Keratinocyte (primary cell): ENCODE measurements around the gene CCDC150. TPM values are rescaled to one million over a fixed set of nuclear protein-coding genes. Genes with fewer than 3 reads are reported as not detected.

Source experiments
- DNase-seq: peaks from one replicate; pipeline ENCODE4 v3.0.0-alpha.2; 2011; ENCODE audit warnings: low read depth, missing footprints, low spot score
- FAIRE-seq: peaks from 2 replicates; lab custom pipeline; 2011; peaks lifted over from hg19 to GRCh38; lab: Jason Lieb, UNC
- H2AFZ ChIP-seq: 2 replicates; pipeline ENCODE4 v1.6.0; 2012; ENCODE audit warnings: low read length, control low read depth, inconsistent platforms; ENCODE audit not compliant: control insufficient read depth
- H3K27ac ChIP-seq: 2 replicates; pipeline ENCODE4 v1.5.1; 2011; ENCODE audit warnings: low read length; ENCODE audit not compliant: control insufficient read depth, insufficient read depth
- H3K27me3 ChIP-seq: 3 replicates; pipeline ENCODE4 v1.6.0; 2011; ENCODE audit warnings: low read length; ENCODE audit not compliant: control insufficient read depth, insufficient read depth; ENCODE audit errors: extremely low read depth
- H3K36me3 ChIP-seq, 2 experiments: 2 replicates in 1 of 2; 3 replicates in 1 of 2; pipeline ENCODE4 v1.5.1; 2011; ENCODE audit warnings: low read length in 2 of 2, mild to moderate bottlenecking in 1 of 2; ENCODE audit not compliant: control insufficient read depth in 2 of 2, insufficient read depth in 2 of 2; ENCODE audit errors: extremely low read depth in 1 of 2
- H3K4me1 ChIP-seq: 3 replicates; pipeline ENCODE4 v1.5.1; 2011; ENCODE audit warnings: low read length; ENCODE audit not compliant: control insufficient read depth, insufficient read depth; ENCODE audit errors: extremely low read depth
- H3K4me2 ChIP-seq: 3 replicates; pipeline ENCODE4 v1.6.0; 2011; ENCODE audit warnings: low read depth, low read length; ENCODE audit not compliant: control insufficient read depth, insufficient read depth; ENCODE audit errors: extremely low read depth
- H3K4me3 ChIP-seq, 3 experiments: fragments of 200-600 bp in 1 of 3; sonication (generic) in 1 of 3; 2 replicates in 2 of 3; 3 replicates in 1 of 3; pipeline ENCODE4 v1.5.1; 2011 to 2016; ENCODE audit warnings: low read length in 3 of 3, mild to moderate bottlenecking in 3 of 3, control low read depth in 2 of 3, inconsistent platforms in 1 of 3, low read depth in 1 of 3, mixed read lengths in 1 of 3, mixed run types in 1 of 3, moderate library complexity in 1 of 3; ENCODE audit not compliant: control insufficient read depth in 2 of 3, insufficient read depth in 2 of 3; ENCODE audit errors: extremely low read depth in 1 of 3
- H3K79me2 ChIP-seq: 2 replicates; pipeline ENCODE4 v1.6.0; 2012; ENCODE audit warnings: low read length; ENCODE audit not compliant: control insufficient read depth, insufficient read depth
- H3K9ac ChIP-seq: 3 replicates; pipeline ENCODE4 v1.6.0; 2011; ENCODE audit warnings: low read length; ENCODE audit not compliant: control insufficient read depth, insufficient read depth; ENCODE audit errors: extremely low read depth
- H3K9me1 ChIP-seq: 3 replicates; pipeline ENCODE4 v1.6.0; 2011; ENCODE audit warnings: low read length; ENCODE audit not compliant: control insufficient read depth, insufficient read depth; ENCODE audit errors: extremely low read depth
- H3K9me3 ChIP-seq: 2 replicates; pipeline ENCODE4 v1.5.1; 2012; ENCODE audit warnings: low read depth, low read length; ENCODE audit not compliant: control insufficient read depth
- H4K20me1 ChIP-seq: 3 replicates; pipeline ENCODE4 v1.6.0; 2011; ENCODE audit warnings: low read length; ENCODE audit not compliant: control insufficient read depth, insufficient read depth; ENCODE audit errors: extremely low read depth
- CTCF ChIP-seq, 3 experiments: IDR thresholded peaks in 1 of 3; conservative IDR thresholded peaks in 1 of 3; optimal IDR thresholded peaks in 1 of 3; 2 replicates in 2 of 3; 3 replicates in 1 of 3; pipeline versions ENCODE3 to v1.5.1; 2011; ENCODE audit warnings: low read length in 3 of 3, mild to moderate bottlenecking in 3 of 3, moderate library complexity in 2 of 3, control low read depth in 1 of 3, inconsistent platforms in 1 of 3; ENCODE audit not compliant: insufficient read depth in 2 of 3; ENCODE audit errors: extremely low read depth in 1 of 3
- EZH2 ChIP-seq: IDR thresholded peaks from one replicate; pipeline ENCODE4 v1.6.1; 2012; ENCODE audit warnings: inconsistent platforms, mild to moderate bottlenecking, low read length, moderate library complexity
- dilution Hi-C: fragments of 300-500 bp; cut with MboI; formaldehyde crosslinking; loops from one replicate; pipeline ENCODE4 v1.7.0; 2020; ENCODE audit warnings: low sequenced_read_pairs; ENCODE audit not compliant: extremely low pct_ligation_motif_present
- polyA plus RNA-seq, 5 experiments: library from polyadenylated mRNA; depleted of rRNA in 3 of 5; stranded (reverse) in 3 of 5; stranded (forward) in 1 of 5; unstranded in 1 of 5; fragments of >200 nt; gene quantifications; 1 replicate in 1 of 5; 2 replicates in 3 of 5; 3 replicates in 1 of 5; pipeline versions ENCODE4 v1.2.1 to v1.2.3, GENCODE V29; 2011 to 2012; ENCODE audit warnings: missing spikeins in 2 of 5, low read depth in 1 of 5, low replicate concordance in 1 of 5

Gene CCDC150
- polyA plus RNA-seq, 1 donor (not counting 4 experiments of a cell fraction or from before 2014, with no cell fraction given) = 5.0 TPM

- FAIRE-seq = no peak
Measured at GRCh38 chr2:196750291-196750923, 110.9 kb downstream of the CCDC150 start.

GRCh38 chr2:196750977-196751631, 111.6 kb downstream of the CCDC150 start:
- Histone ChIP-seq H2AFZ (peak overlapping the region; percentile 54), H3K4me1 (no peaks in the 10 kb centered on the region), H3K9me1 (no peaks in the 10 kb centered on the region), H3K4me3 (no peak overlapping the region), H3K27me3 (no peaks in the 10 kb centered on the region), H3K4me2 (peak overlapping the region; percentile 14), H3K27ac (no peak overlapping the region), H3K36me3 (no peaks in the 10 kb centered on the region), H3K9me3 (no peaks in the 10 kb centered on the region), H3K79me2 (no peaks in the 10 kb centered on the region), H4K20me1 (no peaks in the 10 kb centered on the region), H3K9ac (no peak overlapping the region)
- FAIRE-seq (peak; percentile 94), DNase-seq (peak; percentile 45)
- dilution Hi-C loops = no loop called here
- no peak for TF ChIP-seq EZH2
- peak; percentile 73 to 82 (median 77) for TF ChIP-seq CTCF (optimal IDR thresholded peaks at IDR 0.05 in 1 of 3, IDR thresholded peaks at IDR 0.05 in 1 of 3, conservative IDR thresholded peaks at IDR 0.05 in 1 of 3; ENCODE audit: extremely low read depth in 1 of 3, insufficient read depth in 2 of 3, low read length in 3 of 3)

More at GRCh38 chr2:196750291-196750923, 110.9 kb downstream of the CCDC150 start:
- no peak overlapping the region for H3K4me3 ChIP-seq
- H3K36me3 ChIP-seq = no peaks in the 10 kb centered on the region
- no peaks in the 10 kb centered on the region for H3K9me3 ChIP-seq
- DNase-seq = no peak
- no peaks in the 10 kb centered on the region for H3K9me1 ChIP-seq
- dilution Hi-C loops = no loop called here
- no peaks in the 10 kb centered on the region for H3K27me3 ChIP-seq
- H3K4me1 ChIP-seq = no peaks in the 10 kb centered on the region
- H3K79me2 ChIP-seq = no peaks in the 10 kb centered on the region
- TF ChIP-seq EZH2 = no peak
- TF ChIP-seq CTCF (optimal IDR thresholded peaks at IDR 0.05 in 1 of 3, IDR thresholded peaks at IDR 0.05 in 1 of 3, conservative IDR thresholded peaks at IDR 0.05 in 1 of 3; ENCODE audit: extremely low read depth in 1 of 3, insufficient read depth in 2 of 3, low read length in 3 of 3) = no peak
- H3K4me2 ChIP-seq = no peak overlapping the region
- H2AFZ ChIP-seq = no peak overlapping the region
- H3K27ac ChIP-seq = no peak overlapping the region
- no peaks in the 10 kb centered on the region for H4K20me1 ChIP-seq
- no peak overlapping the region for H3K9ac ChIP-seq
